ENCODE measurements around the gene MRNIP. TPM values are rescaled to one million over a fixed set of nuclear protein-coding genes. Genes with fewer than 3 reads are reported as not detected.

MRNIP gene
- total and polyA plus RNA-seq, 4 donors = 5.4 to 12.0 (median 7.3) TPM

GRCh38 chr5:179865491-179866240 lies 7.0 kb upstream of the MRNIP start:
- 92% methylated on average over 15 of the region's 15 CpGs for WGBS
- no peak for TF ChIP-seq YY1 (IDR thresholded peaks at IDR 0.05)
- TF ChIP-seq MAX (IDR thresholded peaks at IDR 0.05) = no peak
- no peak for TF ChIP-seq EGR1 (IDR thresholded peaks at IDR 0.05; ENCODE audit: low read depth in 2 of 2)
- no peak for TF ChIP-seq FOXA1 (IDR thresholded peaks at IDR 0.05)
- TF ChIP-seq, protein P1, sequence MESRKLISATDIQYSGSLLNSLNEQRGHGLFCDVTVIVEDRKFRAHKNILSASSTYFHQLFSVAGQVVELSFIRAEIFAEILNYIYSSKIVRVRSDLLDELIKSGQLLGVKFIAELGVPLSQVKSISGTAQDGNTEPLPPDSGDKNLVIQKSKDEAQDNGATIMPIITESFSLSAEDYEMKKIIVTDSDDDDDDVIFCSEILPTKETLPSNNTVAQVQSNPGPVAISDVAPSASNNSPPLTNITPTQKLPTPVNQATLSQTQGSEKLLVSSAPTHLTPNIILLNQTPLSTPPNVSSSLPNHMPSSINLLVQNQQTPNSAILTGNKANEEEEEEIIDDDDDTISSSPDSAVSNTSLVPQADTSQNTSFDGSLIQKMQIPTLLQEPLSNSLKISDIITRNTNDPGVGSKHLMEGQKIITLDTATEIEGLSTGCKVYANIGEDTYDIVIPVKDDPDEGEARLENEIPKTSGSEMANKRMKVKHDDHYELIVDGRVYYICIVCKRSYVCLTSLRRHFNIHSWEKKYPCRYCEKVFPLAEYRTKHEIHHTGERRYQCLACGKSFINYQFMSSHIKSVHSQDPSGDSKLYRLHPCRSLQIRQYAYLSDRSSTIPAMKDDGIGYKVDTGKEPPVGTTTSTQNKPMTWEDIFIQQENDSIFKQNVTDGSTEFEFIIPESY (IDR thresholded peaks at IDR 0.05) = no peak
- TF ChIP-seq GABPA (IDR thresholded peaks at IDR 0.05 in 1 of 2, conservative IDR thresholded peaks at IDR 0.05 in 1 of 2) = no peak
- TF ChIP-seq HNF4G (IDR thresholded peaks at IDR 0.05) = no peak
- TF ChIP-seq TAF1 (conservative IDR thresholded peaks at IDR 0.05) = no peak
- TF ChIP-seq REST (IDR thresholded peaks at IDR 0.05) = no peak
- no peak for TF ChIP-seq JUND (IDR thresholded peaks at IDR 0.05)
- no peak for TF ChIP-seq RAD21 (IDR thresholded peaks at IDR 0.05)
- no peak for TF ChIP-seq RXRA (IDR thresholded peaks at IDR 0.05)
- TF ChIP-seq HNF4A (conservative IDR thresholded peaks at IDR 0.05) = no peak
- no peak for TF ChIP-seq NR2F2 (IDR thresholded peaks at IDR 0.05)
- TF ChIP-seq, protein P2, sequence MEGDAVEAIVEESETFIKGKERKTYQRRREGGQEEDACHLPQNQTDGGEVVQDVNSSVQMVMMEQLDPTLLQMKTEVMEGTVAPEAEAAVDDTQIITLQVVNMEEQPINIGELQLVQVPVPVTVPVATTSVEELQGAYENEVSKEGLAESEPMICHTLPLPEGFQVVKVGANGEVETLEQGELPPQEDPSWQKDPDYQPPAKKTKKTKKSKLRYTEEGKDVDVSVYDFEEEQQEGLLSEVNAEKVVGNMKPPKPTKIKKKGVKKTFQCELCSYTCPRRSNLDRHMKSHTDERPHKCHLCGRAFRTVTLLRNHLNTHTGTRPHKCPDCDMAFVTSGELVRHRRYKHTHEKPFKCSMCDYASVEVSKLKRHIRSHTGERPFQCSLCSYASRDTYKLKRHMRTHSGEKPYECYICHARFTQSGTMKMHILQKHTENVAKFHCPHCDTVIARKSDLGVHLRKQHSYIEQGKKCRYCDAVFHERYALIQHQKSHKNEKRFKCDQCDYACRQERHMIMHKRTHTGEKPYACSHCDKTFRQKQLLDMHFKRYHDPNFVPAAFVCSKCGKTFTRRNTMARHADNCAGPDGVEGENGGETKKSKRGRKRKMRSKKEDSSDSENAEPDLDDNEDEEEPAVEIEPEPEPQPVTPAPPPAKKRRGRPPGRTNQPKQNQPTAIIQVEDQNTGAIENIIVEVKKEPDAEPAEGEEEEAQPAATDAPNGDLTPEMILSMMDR (IDR thresholded peaks at IDR 0.05; ENCODE audit: low read depth, low read length, missing input control) = no peak
- TF ChIP-seq, protein P3, sequence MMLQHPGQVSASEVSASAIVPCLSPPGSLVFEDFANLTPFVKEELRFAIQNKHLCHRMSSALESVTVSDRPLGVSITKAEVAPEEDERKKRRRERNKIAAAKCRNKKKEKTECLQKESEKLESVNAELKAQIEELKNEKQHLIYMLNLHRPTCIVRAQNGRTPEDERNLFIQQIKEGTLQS (IDR thresholded peaks at IDR 0.05) = no peak
- no peak for TF ChIP-seq SP1 (IDR thresholded peaks at IDR 0.05)
- no peak for TF ChIP-seq FOXA2 (IDR thresholded peaks at IDR 0.05)
- Histone ChIP-seq H3K36me3 (ENCODE audit: control insufficient read depth in 4 of 4, insufficient read depth in 3 of 4, low read depth in 1 of 4, low read length in 3 of 4) (peaks cover 16 to 68% (median 25%) of the 10 kb centered on the region in 4 donors), H3K4me3 (ENCODE audit: low read depth in 1 of 3, low read length in 3 of 3) (no peak overlapping the region), H3K4me1 (ENCODE audit: control insufficient read depth in 4 of 4, insufficient read depth in 4 of 4, low read length in 3 of 4) (no peaks in the 10 kb centered on the region), H3K9me3 (ENCODE audit: control insufficient read depth in 4 of 4, low read length in 3 of 4) (no peaks in the 10 kb centered on the region), H3K27ac (ENCODE audit: low read depth in 1 of 2, low read length in 2 of 2) (no peak overlapping the region), H3K27me3 (ENCODE audit: control insufficient read depth in 4 of 4, insufficient read depth in 4 of 4, low read length in 3 of 4) (no peaks in the 10 kb centered on the region), H3K9ac (ENCODE audit: low read depth in 1 of 2, low read length in 2 of 2) (no peak overlapping the region)
- no peak for DNase-seq (ENCODE audit: low spot score)
